HG02884 (cell line): Measurements from ENCODE around the gene MEIOB.
"Not testable (repeated sequence)": the region's sequence is repeated elsewhere in the genome, so short reads cannot be mapped to it uniquely, and the experiment has no call there.

Source experiments
- ATAC-seq: cut with Tn5 transposase; IDR thresholded peaks from one replicate; pipeline ENCODE4 v1.9.1; 2021; ENCODE audit warnings: mild to moderate bottlenecking, moderate library complexity; ENCODE audit not compliant: unreplicated experiment

The MEIOB gene

DNA sequence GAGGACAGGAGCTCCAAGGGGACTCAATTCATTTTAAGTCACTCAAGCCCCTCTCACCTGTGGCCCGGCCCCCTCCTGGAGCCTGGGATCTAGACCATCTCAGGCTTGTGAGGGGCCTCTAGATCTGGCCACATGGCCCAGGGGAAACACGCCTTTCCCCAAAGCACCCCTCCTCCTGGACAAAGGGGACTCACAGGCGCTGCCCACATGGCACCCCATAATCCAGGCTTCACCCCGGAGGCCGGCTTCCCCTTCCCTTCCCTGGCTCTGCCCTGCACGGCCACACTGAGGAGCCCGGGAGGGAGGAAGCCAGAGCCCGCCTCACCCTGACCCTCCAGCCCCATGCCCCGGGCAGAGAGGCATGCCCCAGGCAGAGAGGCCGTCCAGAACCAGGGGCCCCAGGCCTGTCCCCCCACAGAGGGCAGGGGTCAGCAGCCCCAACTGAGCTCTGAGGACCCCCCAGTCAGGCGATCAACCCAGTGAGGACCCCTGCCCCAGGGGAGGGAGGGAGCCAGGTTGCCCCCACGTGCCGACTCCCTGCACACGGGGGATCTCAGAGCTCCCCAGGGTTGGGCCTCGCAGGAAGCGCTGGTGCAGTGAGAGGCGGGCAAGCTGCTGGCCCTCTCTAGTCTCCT, 35.4 kb upstream of the MEIOB start:
- ATAC-seq = no peak

DNA sequence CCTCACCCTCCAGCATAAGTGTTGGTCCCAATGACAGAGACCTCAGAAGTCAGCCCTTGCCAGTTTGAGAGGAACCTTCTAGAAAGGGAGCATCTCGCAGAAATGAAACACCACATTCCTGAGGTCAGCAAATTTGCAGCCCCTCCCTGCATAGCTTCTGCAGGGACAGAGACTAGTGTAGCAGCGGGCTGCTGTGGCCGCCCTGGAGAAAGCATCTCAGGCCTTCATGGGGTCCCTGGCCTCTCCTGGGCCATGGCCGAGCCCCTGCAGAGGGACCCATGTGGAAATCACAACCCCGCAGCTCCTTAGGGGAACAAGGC, 34.8 kb upstream of the MEIOB start:
- ATAC-seq = no peak

- ATAC-seq = no peak
Observed at GRCh38 chr16:1906055-1906845, 34.3 kb upstream of the MEIOB start.

GRCh38 chr16:1903845-1904840, 32.2 kb upstream of the MEIOB start:
- no peak for ATAC-seq

DNA sequence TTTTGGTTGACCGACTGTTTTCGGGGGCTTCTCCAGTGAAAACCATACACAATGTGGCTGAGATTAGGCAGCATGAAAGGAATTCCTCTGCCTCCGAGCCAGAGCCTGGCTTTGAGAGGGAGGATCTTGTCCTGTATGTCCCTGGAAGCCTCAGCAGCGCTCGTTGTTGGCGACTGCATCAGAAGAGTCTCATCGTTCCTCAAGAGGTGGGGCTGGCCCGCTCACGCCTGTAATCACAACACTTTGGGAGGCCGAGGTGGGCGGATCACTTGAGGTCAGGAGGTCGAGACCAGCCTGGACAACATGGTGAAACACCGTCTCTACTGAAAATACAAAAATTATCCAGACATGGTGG, 31.2 kb upstream of the MEIOB start:
- ATAC-seq = no peak

- ATAC-seq = no peak
Observed at GRCh38 chr16:1902547-1903219, 30.7 kb upstream of the MEIOB start.

DNA sequence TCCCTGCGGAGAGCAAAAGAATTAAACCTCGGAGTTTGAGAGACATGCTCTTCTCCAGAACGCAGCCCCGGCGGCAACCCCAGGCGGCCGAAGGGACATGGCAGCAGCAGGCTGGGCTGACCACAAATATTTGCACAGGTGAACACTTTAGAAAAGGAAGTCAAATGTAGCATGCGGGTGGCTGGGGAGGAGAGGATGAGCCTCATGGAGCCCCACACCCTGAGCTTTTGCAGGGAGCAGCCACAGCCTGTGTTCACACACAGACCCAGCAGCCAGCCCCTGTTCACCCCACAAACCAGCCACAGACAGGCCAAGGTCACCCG, 28.4 kb upstream of the MEIOB start:
- ATAC-seq = no peak

DNA sequence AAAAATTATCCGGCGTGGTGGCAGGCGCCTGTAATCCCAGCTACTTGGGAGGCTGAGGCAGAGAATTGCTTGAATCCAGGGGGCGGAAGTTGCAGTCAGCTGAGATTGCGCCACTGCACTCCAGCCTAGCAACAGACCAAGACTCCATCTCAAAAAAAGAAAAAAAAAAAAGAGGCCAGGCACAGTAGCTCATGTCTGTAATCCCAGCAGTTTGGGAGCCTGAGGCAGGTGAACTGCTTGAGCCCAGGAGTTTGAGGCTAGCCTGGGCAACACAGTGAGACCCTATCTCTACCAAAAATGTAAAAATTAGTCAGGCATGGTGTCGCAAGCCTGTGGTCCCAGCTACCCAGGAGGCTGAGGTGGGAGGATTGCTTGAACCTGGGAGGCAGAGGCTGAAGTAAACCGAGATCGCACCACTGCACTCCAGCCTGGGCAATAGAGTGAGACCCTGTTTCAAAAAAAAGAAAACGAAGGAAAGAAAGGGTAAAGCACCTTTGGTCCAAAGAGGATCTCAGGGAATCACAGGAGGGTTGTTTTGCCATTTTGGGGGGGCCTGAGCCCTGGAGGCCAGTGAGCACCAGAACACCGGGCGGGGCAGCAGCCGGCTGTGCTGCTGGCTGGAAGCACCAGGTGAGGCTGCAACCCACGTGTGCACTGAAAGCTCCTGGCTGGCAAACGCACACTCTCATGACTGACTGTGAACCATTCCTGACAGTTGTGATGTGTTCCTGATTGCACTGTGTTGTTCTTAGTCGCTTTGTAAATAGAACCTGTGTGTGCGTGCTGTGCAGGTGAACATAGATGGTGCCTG, 27.9 kb upstream of the MEIOB start:
- no peak for ATAC-seq

DNA sequence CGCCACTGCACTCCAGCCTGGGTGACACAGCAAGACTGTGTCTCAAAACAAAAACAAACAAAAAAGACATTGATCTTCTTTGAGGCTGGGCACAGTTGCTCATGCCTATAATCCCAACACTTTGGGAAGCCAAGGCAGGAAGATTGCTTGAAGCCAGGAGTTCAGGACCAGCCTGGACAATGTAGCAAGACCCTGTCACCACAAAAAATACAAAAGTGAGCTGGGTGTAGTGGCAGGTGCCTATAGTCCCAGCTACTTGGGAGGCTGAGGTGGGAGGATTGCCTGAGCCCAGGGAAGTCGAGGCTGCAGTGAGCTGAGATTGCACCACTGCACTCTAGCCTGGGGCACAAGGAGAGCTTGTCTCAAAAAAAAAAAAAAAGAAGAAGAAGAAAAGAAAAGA, 25.7 kb upstream of the MEIOB start:
- not testable (repeated sequence) for ATAC-seq

DNA sequence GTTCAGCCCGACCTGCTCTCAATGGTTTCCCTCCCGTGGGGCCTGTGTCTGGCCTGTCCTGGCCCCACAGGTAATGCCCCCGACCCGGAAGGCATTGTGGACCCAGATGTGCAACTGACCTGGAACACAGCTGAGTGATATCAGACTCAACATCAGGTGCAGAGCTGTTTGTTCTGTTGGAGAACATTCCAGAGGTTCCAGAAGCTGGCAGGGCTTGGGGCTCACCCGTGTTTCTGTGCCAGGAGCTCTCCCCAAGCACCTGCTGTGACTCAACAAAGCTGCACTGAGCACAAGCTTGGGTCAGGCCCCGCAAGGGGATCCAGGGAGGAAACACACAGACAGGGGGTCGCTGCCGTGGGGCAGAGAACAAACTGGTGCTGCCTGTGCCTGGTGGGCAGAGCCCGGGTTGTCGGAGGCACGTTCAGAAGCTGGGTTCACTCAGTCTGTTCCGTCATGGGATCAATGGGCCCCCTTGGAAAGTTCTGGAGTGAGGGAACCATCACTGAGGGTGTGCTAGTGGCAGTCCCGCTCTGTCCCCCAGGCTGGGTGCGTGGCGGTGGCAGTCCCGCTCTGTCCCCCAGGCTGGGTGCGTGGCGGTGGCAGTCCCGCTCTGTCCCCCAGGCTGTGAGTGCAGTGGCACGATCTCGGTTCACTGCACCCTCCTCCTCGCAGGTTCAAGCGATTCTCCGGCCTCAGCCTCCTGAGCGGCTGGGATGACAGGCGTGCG, 24.1 kb upstream of the MEIOB start:
- ATAC-seq = no peak

GRCh38 chr16:1895068-1895467, 23.1 kb upstream of the MEIOB start:
- no peak for ATAC-seq

- ATAC-seq = no peak
Observed at GRCh38 chr16:1890708-1891050, 18.7 kb upstream of the MEIOB start.

- no peak for ATAC-seq
Observed at GRCh38 chr16:1890024-1890707, 18.2 kb upstream of the MEIOB start.

- no peak for ATAC-seq
Observed at GRCh38 chr16:1887711-1888354, 15.9 kb upstream of the MEIOB start.

DNA sequence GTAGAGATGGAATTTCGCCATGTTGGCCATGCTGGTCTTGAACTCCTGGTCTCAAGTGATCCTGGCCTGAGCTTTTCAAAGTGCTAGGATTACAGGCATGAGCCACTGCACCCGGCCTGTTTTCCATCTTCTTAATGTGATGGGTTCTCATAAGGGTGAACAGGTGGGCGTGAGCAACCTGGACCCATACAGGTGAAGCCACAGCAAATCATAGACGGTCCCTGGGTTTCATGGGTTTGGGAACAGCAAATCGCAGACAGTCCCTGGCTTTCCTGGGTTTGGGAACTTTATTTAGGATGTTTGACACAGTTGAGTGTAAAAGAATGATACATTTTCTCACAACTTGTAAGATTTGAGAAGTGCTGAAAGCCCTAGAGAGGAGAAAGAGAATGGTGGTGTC, 12.9 kb upstream of the MEIOB start:
- no peak for ATAC-seq

- no peak for ATAC-seq
Observed at GRCh38 chr16:1884155-1884760, 12.3 kb upstream of the MEIOB start.

DNA sequence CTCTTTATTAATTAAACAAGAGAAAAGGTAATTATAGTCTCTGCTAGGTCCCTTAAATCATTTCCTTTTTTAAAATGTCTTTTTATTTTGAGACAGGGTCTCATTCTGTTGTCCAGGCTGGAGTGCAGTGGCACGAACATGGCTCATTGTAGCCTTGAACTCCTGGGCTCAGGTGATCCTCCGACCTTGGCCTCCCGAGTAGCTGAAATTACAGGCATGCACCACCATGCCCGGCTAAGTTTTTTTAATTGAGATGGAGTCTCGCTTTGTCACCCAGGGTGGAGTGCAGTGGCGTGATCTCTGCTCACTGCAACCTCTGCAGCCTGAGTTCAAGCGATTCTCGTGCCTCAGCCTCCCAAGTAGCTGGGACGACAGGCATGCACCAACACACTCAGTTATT, 9.2 kb upstream of the MEIOB start:
- not testable (repeated sequence) for ATAC-seq

DNA sequence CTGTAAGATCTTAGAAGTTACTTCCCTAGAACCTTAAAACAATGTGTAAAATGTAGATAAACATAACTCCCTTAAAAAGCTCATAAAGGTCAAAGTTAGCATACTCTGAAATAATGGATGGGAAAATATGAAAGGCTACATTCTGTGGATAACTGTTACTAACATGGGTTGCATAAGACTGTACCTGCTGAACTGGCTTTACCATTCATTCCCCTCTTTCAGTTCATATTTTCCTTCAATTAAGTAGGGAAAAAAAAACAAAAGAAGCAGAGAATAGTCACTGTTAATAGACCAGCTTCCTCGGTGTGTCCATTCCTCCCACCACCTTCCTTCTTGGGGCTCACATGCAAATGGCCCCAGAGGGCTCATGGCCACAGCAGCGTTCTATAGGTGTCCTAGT, 7.5 kb upstream of the MEIOB start:
- ATAC-seq = no peak
